ENCODE measurements around the gene CFAP74.

DNA sequence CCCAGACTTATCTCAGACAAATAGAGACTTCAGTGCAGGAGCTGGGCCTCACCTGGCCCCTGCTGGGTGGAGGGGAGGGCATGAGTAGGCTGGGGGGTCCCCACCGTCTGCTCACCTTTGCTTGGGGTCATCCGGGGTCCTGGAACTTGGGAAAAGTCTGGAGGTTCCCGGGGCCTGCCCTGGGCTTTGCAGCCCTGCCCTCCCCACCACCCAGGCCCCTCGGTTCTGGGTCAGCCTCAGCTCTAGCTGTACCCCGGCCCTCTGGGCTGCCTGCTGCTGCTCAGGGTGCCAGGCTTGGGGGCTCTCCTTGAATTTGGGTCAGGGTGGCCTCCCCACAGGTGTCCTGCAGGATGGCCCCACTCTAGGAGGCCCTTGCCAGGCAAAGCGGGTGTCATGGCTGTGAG is 82.1 kb downstream of the CFAP74 start:
- TF ChIP-seq POLR2A (IDR thresholded peaks at IDR 0.05; ENCODE audit: low read length) (no peak), GATA1 (IDR thresholded peaks at IDR 0.05; ENCODE audit: low read depth, low read length) (no peak)

All from erythroblast (primary cell).